ENCODE results near the gene EPHA8.

GRCh38 chr1:22531251-22531650 is 32.0 kb upstream of the EPHA8 start:
- TF ChIP-seq CTCF (conservative IDR thresholded peaks at IDR 0.05) = no peak
- TF ChIP-seq ZFX (IDR thresholded peaks at IDR 0.05) = no peak

Data from C4-2B (cell line).